ENCODE results near the gene MAP10. TPM values are rescaled to one million over a fixed set of nuclear protein-coding genes. Genes with fewer than 3 reads are reported as not detected.

Gene MAP10
- total and polyA plus RNA-seq, 2 experiments from 2014 or later: 1.5 to 2.3 TPM

DNA sequence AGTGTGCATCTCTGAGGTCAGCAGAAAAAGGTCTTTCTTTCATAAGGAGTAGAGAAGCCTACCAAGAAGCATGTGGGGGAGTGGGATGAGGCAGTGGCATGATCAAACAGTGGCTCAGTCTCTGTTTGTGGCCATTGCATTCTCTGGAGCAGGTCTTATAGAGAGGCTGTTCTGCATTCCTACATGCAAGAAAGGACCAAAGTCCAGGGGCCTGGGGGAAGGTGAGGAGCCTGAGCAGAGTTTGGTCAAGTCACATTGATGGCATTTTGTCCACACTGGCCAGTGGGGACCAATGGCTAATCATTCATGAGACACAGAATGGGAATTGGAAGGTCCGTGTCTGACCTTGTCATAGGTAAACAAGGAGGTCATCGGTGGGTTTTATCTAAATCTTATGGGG is 25.4 kb downstream of the MAP10 start:
- H3K79me2 ChIP-seq (ENCODE audit: insufficient read depth): no peaks in the 10 kb centered on the region
- H2AFZ ChIP-seq: no peak overlapping the region
- no peak for DNase-seq
- H3K27ac ChIP-seq: no peak overlapping the region
- in situ Hi-C loops (cut with MboI): no loop called here
- H3K4me3 ChIP-seq: no peak overlapping the region
- H3K4me2 ChIP-seq (ENCODE audit: unreplicated experiment): no peak overlapping the region
- H4K20me1 ChIP-seq (ENCODE audit: insufficient read depth): no peaks in the 10 kb centered on the region
- no peaks in the 10 kb centered on the region for H3K9me3 ChIP-seq (ENCODE audit: low read depth)
- WGBS, 2 experiments (ENCODE audit: low coverage in 1 of 2, low lambda C conversion rate in 2 of 2, missing lambda C conversion rate in 2 of 2): 80 to 94% methylated on average over 2 of the region's 2 CpGs
- no peaks in the 10 kb centered on the region for H3K4me1 ChIP-seq (ENCODE audit: insufficient read depth)
- no peaks in the 10 kb centered on the region for H3K9me2 ChIP-seq (ENCODE audit: insufficient read depth)
- H3K36me3 ChIP-seq (ENCODE audit: low read depth): no peaks in the 10 kb centered on the region
- TF ChIP-seq EZH2phosphoT487 (IDR thresholded peaks at IDR 0.05; ENCODE audit: insufficient read depth, low read depth): no peak
- TF ChIP-seq EZH2 (IDR thresholded peaks at IDR 0.05; ENCODE audit: insufficient read depth, poor library complexity, severe bottlenecking): no peak
- no peaks in the 10 kb centered on the region for H3F3A ChIP-seq (ENCODE audit: insufficient read depth)
- no peaks in the 10 kb centered on the region for H3K27me3 ChIP-seq (replicated peaks; ENCODE audit: insufficient read depth)
- no peak overlapping the region for H3K9ac ChIP-seq

DNA sequence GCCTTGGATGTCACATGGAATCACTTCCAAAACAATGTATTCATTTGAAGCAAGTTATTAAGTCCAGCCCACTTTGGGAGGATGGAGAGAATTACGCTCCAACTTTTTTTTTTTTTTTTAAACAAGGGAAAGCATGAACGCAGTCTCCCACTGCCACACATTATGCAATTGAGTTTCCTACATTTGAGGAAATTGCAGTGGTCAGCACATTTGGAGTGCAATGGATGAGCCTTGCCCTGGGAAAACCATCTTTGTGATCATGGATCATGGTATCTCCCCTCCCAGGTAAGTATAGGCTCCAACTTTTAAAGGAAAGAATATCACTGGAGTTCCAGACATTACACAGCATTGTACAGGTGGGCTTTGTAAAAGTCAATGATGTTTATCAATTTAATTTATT is 26.7 kb downstream of the MAP10 start:
- H4K20me1 ChIP-seq (ENCODE audit: insufficient read depth): no peaks in the 10 kb centered on the region
- H3K27me3 ChIP-seq (replicated peaks; ENCODE audit: insufficient read depth): no peaks in the 10 kb centered on the region
- H3K27ac ChIP-seq: no peak overlapping the region
- no peaks in the 10 kb centered on the region for H3K79me2 ChIP-seq (ENCODE audit: insufficient read depth)
- no peak overlapping the region for H3K9ac ChIP-seq
- no peak overlapping the region for H2AFZ ChIP-seq
- no peaks in the 10 kb centered on the region for H3K9me2 ChIP-seq (ENCODE audit: insufficient read depth)
- no peak overlapping the region for H3K4me3 ChIP-seq
- no peak for DNase-seq
- no peaks in the 10 kb centered on the region for H3K4me1 ChIP-seq (ENCODE audit: insufficient read depth)
- no peaks in the 10 kb centered on the region for H3F3A ChIP-seq (ENCODE audit: insufficient read depth)
- no peaks in the 10 kb centered on the region for H3K9me3 ChIP-seq (ENCODE audit: low read depth)
- TF ChIP-seq EZH2 (IDR thresholded peaks at IDR 0.05; ENCODE audit: insufficient read depth, poor library complexity, severe bottlenecking): no peak
- no peak for TF ChIP-seq EZH2phosphoT487 (IDR thresholded peaks at IDR 0.05; ENCODE audit: insufficient read depth, low read depth)
- no peaks in the 10 kb centered on the region for H3K36me3 ChIP-seq (ENCODE audit: low read depth)
- H3K4me2 ChIP-seq (ENCODE audit: unreplicated experiment): no peak overlapping the region
- WGBS, 2 experiments (ENCODE audit: low coverage in 1 of 2, low lambda C conversion rate in 2 of 2, missing lambda C conversion rate in 2 of 2): 52 to 58% methylated on average over 2 of the region's 2 CpGs
- in situ Hi-C loops (cut with MboI): no loop called here

DNA sequence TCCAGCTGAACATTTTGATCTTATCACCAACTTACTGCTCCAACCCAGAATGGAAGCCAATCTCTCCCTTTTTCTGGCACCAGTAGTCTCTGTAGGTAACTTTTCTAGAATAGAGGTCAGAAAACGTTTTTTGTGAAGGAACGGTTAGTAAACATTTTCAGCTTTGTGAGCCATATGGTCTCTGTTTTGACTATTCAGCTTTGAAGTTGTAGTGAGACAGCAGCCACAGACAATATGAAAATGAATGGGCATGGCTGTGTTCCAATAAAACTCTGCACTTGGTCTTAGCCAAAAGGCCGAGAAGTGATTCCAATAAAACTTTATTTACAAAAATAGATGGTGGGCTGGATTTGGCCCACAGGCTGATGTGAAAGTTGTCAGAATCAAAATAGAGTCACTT is 28.9 kb downstream of the MAP10 start:
- WGBS, 2 experiments (ENCODE audit: low coverage in 1 of 2, low lambda C conversion rate in 2 of 2, missing lambda C conversion rate in 2 of 2): 62 to 66% methylated on average over 3 of the region's 3 CpGs
- H3K4me3 ChIP-seq: no peak overlapping the region
- no peaks in the 10 kb centered on the region for H3K27me3 ChIP-seq (replicated peaks; ENCODE audit: insufficient read depth)
- H3K4me1 ChIP-seq (ENCODE audit: insufficient read depth): no peaks in the 10 kb centered on the region
- no peaks in the 10 kb centered on the region for H3K9me3 ChIP-seq (ENCODE audit: low read depth)
- in situ Hi-C loops (cut with MboI): no loop called here
- no peaks in the 10 kb centered on the region for H4K20me1 ChIP-seq (ENCODE audit: insufficient read depth)
- no peak for DNase-seq
- no peaks in the 10 kb centered on the region for H3K79me2 ChIP-seq (ENCODE audit: insufficient read depth)
- no peak overlapping the region for H3K9ac ChIP-seq
- no peak overlapping the region for H3K27ac ChIP-seq
- no peaks in the 10 kb centered on the region for H3K9me2 ChIP-seq (ENCODE audit: insufficient read depth)
- no peak overlapping the region for H2AFZ ChIP-seq
- TF ChIP-seq EZH2phosphoT487 (IDR thresholded peaks at IDR 0.05; ENCODE audit: insufficient read depth, low read depth): no peak
- TF ChIP-seq EZH2 (IDR thresholded peaks at IDR 0.05; ENCODE audit: insufficient read depth, poor library complexity, severe bottlenecking): no peak
- H3K36me3 ChIP-seq (ENCODE audit: low read depth): no peaks in the 10 kb centered on the region
- H3K4me2 ChIP-seq (ENCODE audit: unreplicated experiment): no peak overlapping the region
- no peaks in the 10 kb centered on the region for H3F3A ChIP-seq (ENCODE audit: insufficient read depth)

DNA sequence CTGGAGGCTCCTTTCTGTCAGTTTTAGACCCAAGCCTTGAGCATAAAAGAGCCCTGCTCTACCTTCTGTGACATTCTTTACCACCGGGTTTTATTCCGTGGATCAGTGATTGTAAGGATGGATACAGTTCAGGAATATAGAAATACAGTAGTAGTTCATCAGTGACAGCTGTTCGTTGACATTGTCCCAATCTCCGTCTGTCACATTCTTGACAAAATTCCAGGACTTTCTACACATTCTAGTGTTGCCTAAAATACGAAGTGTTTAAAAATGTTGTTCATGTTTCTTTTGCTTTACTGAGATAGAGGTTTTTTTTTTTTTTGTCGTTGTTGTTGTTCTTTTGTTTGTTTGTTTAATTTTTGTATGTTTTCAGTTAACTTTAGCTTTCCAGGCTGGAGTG is 29.9 kb downstream of the MAP10 start:
- Histone ChIP-seq H3K9ac (no peak overlapping the region), H3K4me1 (ENCODE audit: insufficient read depth) (no peaks in the 10 kb centered on the region), H3K9me3 (ENCODE audit: low read depth) (no peaks in the 10 kb centered on the region), H3K9me2 (ENCODE audit: insufficient read depth) (no peaks in the 10 kb centered on the region), H3K36me3 (ENCODE audit: low read depth) (no peaks in the 10 kb centered on the region), H3F3A (ENCODE audit: insufficient read depth) (no peaks in the 10 kb centered on the region), H4K20me1 (ENCODE audit: insufficient read depth) (no peaks in the 10 kb centered on the region), H3K27ac (no peak overlapping the region), H3K4me2 (ENCODE audit: unreplicated experiment) (no peak overlapping the region), H3K27me3 (replicated peaks; ENCODE audit: insufficient read depth) (no peaks in the 10 kb centered on the region), H3K4me3 (no peak overlapping the region), H2AFZ (no peak overlapping the region), H3K79me2 (ENCODE audit: insufficient read depth) (no peaks in the 10 kb centered on the region)
- in situ Hi-C loops (cut with MboI): no loop called here
- TF ChIP-seq EZH2phosphoT487 (IDR thresholded peaks at IDR 0.05; ENCODE audit: insufficient read depth, low read depth): no peak
- no peak for DNase-seq
- WGBS, 2 experiments (ENCODE audit: low coverage in 1 of 2, low lambda C conversion rate in 2 of 2, missing lambda C conversion rate in 2 of 2): 50 to 55% methylated on average over 6 of the region's 6 CpGs

DNA sequence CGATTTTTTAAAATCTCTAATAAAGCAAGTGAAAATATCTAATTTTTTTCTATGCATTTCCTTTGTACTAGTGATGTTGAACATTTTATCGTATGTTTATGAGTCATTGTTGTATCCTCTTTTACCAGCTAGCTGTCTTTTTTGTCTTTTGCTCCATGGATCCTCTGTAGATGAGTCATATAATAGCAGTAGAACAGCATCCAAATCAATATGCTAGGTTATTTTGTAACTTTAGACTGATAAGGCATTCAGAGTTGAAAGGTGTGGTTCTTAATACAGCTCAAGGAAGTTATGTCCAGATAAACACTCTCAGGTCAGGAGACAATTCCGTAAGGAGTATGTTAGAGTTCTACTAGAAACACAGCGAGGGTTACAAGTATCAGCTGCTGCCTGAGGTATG is 31.9 kb downstream of the MAP10 start:
- Histone ChIP-seq H3K4me3 (no peak overlapping the region), H3K9ac (no peak overlapping the region), H3K9me2 (ENCODE audit: insufficient read depth) (no peaks in the 10 kb centered on the region), H2AFZ (no peak overlapping the region), H3F3A (ENCODE audit: insufficient read depth) (no peaks in the 10 kb centered on the region), H3K4me1 (ENCODE audit: insufficient read depth) (no peaks in the 10 kb centered on the region), H3K27ac (no peak overlapping the region), H3K9me3 (ENCODE audit: low read depth) (no peaks in the 10 kb centered on the region), H4K20me1 (ENCODE audit: insufficient read depth) (no peaks in the 10 kb centered on the region), H3K4me2 (ENCODE audit: unreplicated experiment) (no peak overlapping the region), H3K27me3 (replicated peaks; ENCODE audit: insufficient read depth) (no peaks in the 10 kb centered on the region), H3K36me3 (ENCODE audit: low read depth) (no peaks in the 10 kb centered on the region), H3K79me2 (ENCODE audit: insufficient read depth) (no peaks in the 10 kb centered on the region)
- in situ Hi-C loops (cut with MboI): no loop called here
- DNase-seq: peak; percentile 18
- no peak for TF ChIP-seq EZH2phosphoT487 (IDR thresholded peaks at IDR 0.05; ENCODE audit: insufficient read depth, low read depth)
- TF ChIP-seq EZH2 (IDR thresholded peaks at IDR 0.05; ENCODE audit: insufficient read depth, poor library complexity, severe bottlenecking): no peak
- WGBS, 2 experiments (ENCODE audit: low coverage in 1 of 2, low lambda C conversion rate in 2 of 2, missing lambda C conversion rate in 2 of 2): 75 to 78% methylated on average over 4 of the region's 4 CpGs

Measured in GM23248 (cell line).